HepG2 (cell line): Measurements from ENCODE around the gene FAM228B. TPM values are rescaled to one million over a fixed set of nuclear protein-coding genes. Genes with fewer than 3 reads are reported as not detected.

Experiments
- ADNP ChIP-seq: sonication (generic); formaldehyde crosslinking; IDR thresholded peaks from 2 replicates; pipeline ENCODE4 v1.4.0; 2020; ENCODE audit warnings: missing genetic modification reagents
- ATF6 ChIP-seq: sonication (generic); formaldehyde crosslinking; conservative IDR thresholded peaks from 2 replicates; pipeline ENCODE4 v1.4.0; 2020; ENCODE audit warnings: missing genetic modification reagents
- EEA1 ChIP-seq: sonication (generic); formaldehyde crosslinking; IDR thresholded peaks from 2 replicates; pipeline ENCODE4 v1.5.1; 2020; ENCODE audit warnings: mild to moderate bottlenecking, missing genetic modification reagents, borderline replicate concordance
- ETV6 ChIP-seq: sonication (generic); formaldehyde crosslinking; conservative IDR thresholded peaks from 2 replicates; pipeline ENCODE4 v1.4.0; 2020; ENCODE audit warnings: missing genetic modification reagents
- NR3C1 ChIP-seq: sonication (generic); formaldehyde crosslinking; IDR thresholded peaks from 2 replicates; pipeline ENCODE4 v1.4.0; 2020; ENCODE audit warnings: missing genetic modification reagents
- REST ChIP-seq, 2 experiments: IDR thresholded peaks; 2 replicates each; pipeline ENCODE4 v1.6.1; 2011 to 2012; ENCODE audit warnings: low read length in 2 of 2, borderline replicate concordance in 1 of 2, low read depth in 1 of 2, mild to moderate bottlenecking in 1 of 2, moderate library complexity in 1 of 2
- ZBED4 ChIP-seq: sonication (generic); formaldehyde crosslinking; IDR thresholded peaks from 2 replicates; pipeline ENCODE4 v1.4.0; 2020; ENCODE audit warnings: missing genetic modification reagents, borderline replicate concordance
- ZBTB1 ChIP-seq: sonication (generic); formaldehyde crosslinking; IDR thresholded peaks from 2 replicates; pipeline ENCODE4 v1.4.0; 2020; ENCODE audit warnings: missing genetic modification reagents, borderline replicate concordance
- ZC3H4 ChIP-seq: sonication (generic); formaldehyde crosslinking; IDR thresholded peaks from 2 replicates; pipeline ENCODE4 v1.4.0; 2020; ENCODE audit warnings: missing genetic modification reagents, borderline replicate concordance
- ZEB1 ChIP-seq: IDR thresholded peaks from 2 replicates; pipeline ENCODE4 v1.6.1; 2012; ENCODE audit warnings: mild to moderate bottlenecking, low read depth, inconsistent platforms; ENCODE audit not compliant: insufficient replicate concordance
- ZFX ChIP-seq: sonication (generic); formaldehyde crosslinking; IDR thresholded peaks from 2 replicates; pipeline ENCODE4 v1.4.0; 2020; ENCODE audit warnings: mild to moderate bottlenecking, low read depth, missing genetic modification reagents, moderate library complexity
- ZNF253 ChIP-seq: sonication (generic); formaldehyde crosslinking; IDR thresholded peaks from 2 replicates; pipeline ENCODE4 v1.8.0; 2022; ENCODE audit warnings: mild to moderate bottlenecking, missing genetic modification reagents, borderline replicate concordance
- ZNF276 ChIP-seq: sonication (generic); formaldehyde crosslinking; IDR thresholded peaks from 2 replicates; pipeline ENCODE4 v1.4.0; 2020; ENCODE audit warnings: mild to moderate bottlenecking, low read depth, missing genetic modification reagents
- ZNF639 ChIP-seq: conservative IDR thresholded peaks from 2 replicates; pipeline ENCODE4 v1.6.1; 2018; ENCODE audit warnings: missing genetic modification reagents
- polyA plus RNA-seq, 8 experiments: library from polyadenylated mRNA; depleted of rRNA in 3 of 8; stranded (reverse) in 7 of 8; unstranded in 1 of 8; fragments of >200 nt; fragmentation: Illumina TruSeq in 4 of 8; extraction: Trizol in 4 of 8; gene quantifications; 2 replicates each; pipeline versions ENCODE4 v1.2.1 to v1.2.3, GENCODE V29; 2011 to 2016; ENCODE audit warnings: low read depth in 4 of 8, missing spikeins in 1 of 8, mixed read lengths in 1 of 8; ENCODE audit not compliant: insufficient read depth in 1 of 8
- total RNA-seq, 5 experiments: library from RNA; depleted of rRNA; stranded (reverse); fragments of >200 nt; fragmentation: Illumina TruSeq; extraction: Trizol; gene quantifications; 2 replicates each; pipeline ENCODE4 v1.2.3, GENCODE V29; 2016; ENCODE audit warnings: low read depth in 1 of 5

FAM228B gene
- total and polyA plus RNA-seq, 2 of the 13 experiments (the other 11 are each of a cell fraction or from before 2014, with no cell fraction given) = 0.79 to 1.1 TPM

- TF ChIP-seq REST (IDR thresholded peaks at IDR 0.05; ENCODE audit: borderline replicate concordance in 1 of 2, low read depth in 1 of 2, low read length in 2 of 2) = peak in 1 of 2 experiments; percentile 65; a peak in 2 of 4 replicates
- TF ChIP-seq ZNF276 (CRISPR knock-in tag) = peak; percentile 67; the same call in 1 of the 2 replicates
- 0 out of 2 replicates have a peak, but pooled peaks have one; percentile 18 for TF ChIP-seq ZC3H4 (CRISPR knock-in tag)
- no peak for TF ChIP-seq ATF6 (CRISPR knock-in tag)
- no peak for TF ChIP-seq ADNP (CRISPR knock-in tag)
- TF ChIP-seq NR3C1 (CRISPR knock-in tag) = no peak
- TF ChIP-seq ZNF639 (CRISPR knock-in tag) = peak; percentile 25; the same call in 1 of the 2 replicates
- TF ChIP-seq ZBTB1 (CRISPR knock-in tag) = no peak
- TF ChIP-seq ZEB1 = peak; percentile 89
- no peak for TF ChIP-seq EEA1
- TF ChIP-seq ETV6 (CRISPR knock-in tag) = peak; percentile 58
- TF ChIP-seq ZNF253 (CRISPR knock-in tag) = no peak
- no peak for TF ChIP-seq ZFX (CRISPR knock-in tag)
- no peak for TF ChIP-seq ZBED4 (CRISPR knock-in tag)
Measured at GRCh38 chr2:24083567-24084385, 39.5 kb upstream of the FAM228B start (continued).
